ENCODE measurements around the gene KLK14. TPM values are rescaled to one million over a fixed set of nuclear protein-coding genes. Genes with fewer than 3 reads are reported as not detected.

KLK14 gene
- total and polyA plus RNA-seq, 8 donors, result 0.17 to 0.45 (median 0.27) TPM; not detected in 2

GRCh38 chr19:51110666-51110971 lies 27.9 kb upstream of the KLK14 start:
- Histone ChIP-seq H3K4me3 (no peak overlapping the region), H3K36me3 (no peaks in the 10 kb centered on the region), H3K9me3 (no peaks in the 10 kb centered on the region), H3K27ac (no peak overlapping the region), H3K27me3 (no peaks in the 10 kb centered on the region), H3K4me1 (peaks cover 9 to 73% of the 10 kb centered on the region in 2 donors)
- intact Hi-C loops (cut with DNase I), result no loop called here
- TF ChIP-seq, protein P1, sequence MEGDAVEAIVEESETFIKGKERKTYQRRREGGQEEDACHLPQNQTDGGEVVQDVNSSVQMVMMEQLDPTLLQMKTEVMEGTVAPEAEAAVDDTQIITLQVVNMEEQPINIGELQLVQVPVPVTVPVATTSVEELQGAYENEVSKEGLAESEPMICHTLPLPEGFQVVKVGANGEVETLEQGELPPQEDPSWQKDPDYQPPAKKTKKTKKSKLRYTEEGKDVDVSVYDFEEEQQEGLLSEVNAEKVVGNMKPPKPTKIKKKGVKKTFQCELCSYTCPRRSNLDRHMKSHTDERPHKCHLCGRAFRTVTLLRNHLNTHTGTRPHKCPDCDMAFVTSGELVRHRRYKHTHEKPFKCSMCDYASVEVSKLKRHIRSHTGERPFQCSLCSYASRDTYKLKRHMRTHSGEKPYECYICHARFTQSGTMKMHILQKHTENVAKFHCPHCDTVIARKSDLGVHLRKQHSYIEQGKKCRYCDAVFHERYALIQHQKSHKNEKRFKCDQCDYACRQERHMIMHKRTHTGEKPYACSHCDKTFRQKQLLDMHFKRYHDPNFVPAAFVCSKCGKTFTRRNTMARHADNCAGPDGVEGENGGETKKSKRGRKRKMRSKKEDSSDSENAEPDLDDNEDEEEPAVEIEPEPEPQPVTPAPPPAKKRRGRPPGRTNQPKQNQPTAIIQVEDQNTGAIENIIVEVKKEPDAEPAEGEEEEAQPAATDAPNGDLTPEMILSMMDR (IDR thresholded peaks at IDR 0.05), result no peak
- DNase-seq (peak in 1 of 4 donors; percentile 2), ATAC-seq (no peak)

DNA sequence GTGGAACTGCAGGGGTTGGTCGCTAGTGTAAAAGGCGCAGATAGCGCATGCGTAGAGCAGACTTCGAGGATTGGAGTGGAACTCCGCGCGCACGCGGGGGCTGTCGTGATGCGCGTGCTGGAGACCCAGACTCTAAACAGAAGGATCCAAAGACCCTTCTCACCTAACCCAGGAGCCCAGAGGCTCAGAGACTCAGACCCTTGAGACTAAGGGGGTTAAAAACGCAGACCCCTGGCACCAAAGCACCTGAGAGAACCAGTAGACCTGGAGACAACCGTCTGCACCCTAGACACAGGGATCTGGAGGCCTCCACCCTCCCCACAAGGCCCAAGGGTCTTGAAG lies 26.1 kb upstream of the KLK14 start:
- Histone ChIP-seq H3K9me3 (no peaks in the 10 kb centered on the region), H3K4me1 (peaks cover 9 to 62% of the 10 kb centered on the region in 2 donors), H3K27ac (peak overlapping the region in 1 of 2 donors; percentile 86), H3K4me3 (peak overlapping the region; percentile 55 to 81), H3K27me3 (no peaks in the 10 kb centered on the region), H3K36me3 (peaks cover 0 to 12% of the 10 kb centered on the region in 2 donors)
- TF ChIP-seq, protein P1 (IDR thresholded peaks at IDR 0.05), result no peak
- intact Hi-C loops (cut with DNase I), result no loop called here
- no peak for DNase-seq
- ATAC-seq, result peak; percentile 56

GRCh38 chr19:51108066-51108804 lies 25.5 kb upstream of the KLK14 start, which contains the start of gene CTU1:
Gene CTU1 (minus strand): TSS chr19:51108409. CDS start chr19:51104569, 3,840 bp downstream.
- ATAC-seq (peak; percentile 99), DNase-seq (peak; percentile 98 to 99 (median 98))
- peaks cover 0 to 18% of the 10 kb centered on the region in 2 donors for H3K36me3 ChIP-seq
- peak within 1 kb of the TSS in 1 of 2 donors; percentile 86 for H3K27ac ChIP-seq
- no peaks in the 10 kb centered on the region for H3K27me3 ChIP-seq
- H3K4me1 ChIP-seq, result peaks cover 9 to 57% of the 10 kb centered on the region in 2 donors
- H3K4me3 ChIP-seq, result peak within 1 kb of the TSS; percentile 55 to 81
- H3K9me3 ChIP-seq, result no peaks in the 10 kb centered on the region
- TF ChIP-seq, protein P1 (IDR thresholded peaks at IDR 0.05), result peak in 1 of 2 donors; percentile 23
- intact Hi-C loops (cut with DNase I), result no loop called here

GRCh38 chr19:51107406-51108065 lies 24.8 kb upstream of the KLK14 start:
- peak overlapping the region in 1 of 2 donors; percentile 86 for H3K27ac ChIP-seq
- peaks cover 0 to 25% of the 10 kb centered on the region in 2 donors for H3K36me3 ChIP-seq
- DNase-seq (no peak), ATAC-seq (peak; percentile 5)
- peaks cover 9 to 50% of the 10 kb centered on the region in 2 donors for H3K4me1 ChIP-seq
- TF ChIP-seq, protein P1 (IDR thresholded peaks at IDR 0.05), result no peak
- peak overlapping the region; percentile 55 to 81 for H3K4me3 ChIP-seq
- intact Hi-C loops (cut with DNase I), result no loop called here
- no peaks in the 10 kb centered on the region for H3K9me3 ChIP-seq
- no peaks in the 10 kb centered on the region for H3K27me3 ChIP-seq

GRCh38 chr19:51103926-51104341 lies 21.2 kb upstream of the KLK14 start:
- TF ChIP-seq, protein P1 (IDR thresholded peaks at IDR 0.05), result no peak
- intact Hi-C loops (cut with DNase I), result no loop called here
- Histone ChIP-seq H3K4me1 (peaks cover 9 to 37% of the 10 kb centered on the region in 2 donors), H3K9me3 (no peaks in the 10 kb centered on the region), H3K4me3 (no peak overlapping the region), H3K36me3 (peaks cover 0 to 56% of the 10 kb centered on the region in 2 donors), H3K27me3 (no peaks in the 10 kb centered on the region), H3K27ac (no peak overlapping the region)
- DNase-seq, result no peak
- ATAC-seq, result no peak

Data from left lung (tissue), 10 donors.